ENCODE results near the gene SCP2D1. TPM values are rescaled to one million over a fixed set of nuclear protein-coding genes. Genes with fewer than 3 reads are reported as not detected.

Gene SCP2D1
- total and polyA plus RNA-seq, 2 experiments from 2014 or later, result not detected

- 0 out of 2 replicates have a peak, but pooled peaks cover 8% of the 10 kb centered on the region for H3K27me3 ChIP-seq (ENCODE audit: insufficient read depth)
- no peak overlapping the region for H3K27ac ChIP-seq (ENCODE audit: low read depth)
- TF ChIP-seq CTCF (conservative IDR thresholded peaks at IDR 0.05; ENCODE audit: low read depth in 2 of 2) (no peak), CREB1 (CRISPR knock-in tag; IDR thresholded peaks at IDR 0.05; ENCODE audit: low read depth) (no peak), REST (IDR thresholded peaks at IDR 0.05; ENCODE audit: unreplicated experiment) (no peak), JUNB (IDR thresholded peaks at IDR 0.05; ENCODE audit: unreplicated experiment) (no peak), NANOG (IDR thresholded peaks at IDR 0.05; ENCODE audit: borderline replicate concordance) (no peak), ZNF462 (CRISPR knock-in tag; IDR thresholded peaks at IDR 0.05) (no peak), ZNF331 (CRISPR knock-in tag; IDR thresholded peaks at IDR 0.05; ENCODE audit: low read depth) (no peak), ZNF114 (CRISPR knock-in tag; IDR thresholded peaks at IDR 0.05) (no peak), STAT1 (IDR thresholded peaks at IDR 0.05; ENCODE audit: unreplicated experiment) (no peak), EZH2phosphoT487 (IDR thresholded peaks at IDR 0.05; ENCODE audit: unreplicated experiment) (no peak), ETS1 (IDR thresholded peaks at IDR 0.05) (no peak), EZH2 (IDR thresholded peaks at IDR 0.05; ENCODE audit: low read depth, unreplicated experiment) (no peak), POLR2AphosphoS5 (IDR thresholded peaks at IDR 0.05; ENCODE audit: low read depth) (no peak)
- H4K20me1 ChIP-seq (replicated peaks; ENCODE audit: insufficient read depth), result no peaks in the 10 kb centered on the region
- H3K27ac Mint-ChIP-seq, result no peak overlapping the region
- no peaks in the 10 kb centered on the region for H3K79me2 ChIP-seq (replicated peaks; ENCODE audit: insufficient read depth)
- H3K9me3 Mint-ChIP-seq, result peaks cover 22% of the 10 kb centered on the region
- H2AFZ ChIP-seq, result no peak overlapping the region
- H3K36me3 Mint-ChIP-seq (ENCODE audit: low read depth), result no peaks in the 10 kb centered on the region; the same call in 2 of the 3 replicates
- H3K4me1 Mint-ChIP-seq, result no peaks in the 10 kb centered on the region
- no peak overlapping the region for H3K4me2 ChIP-seq
- peaks cover 5% of the 10 kb centered on the region for H3K27me3 Mint-ChIP-seq (ENCODE audit: insufficient read depth, low read depth, poor library complexity)
- H3K36me3 ChIP-seq (ENCODE audit: insufficient read depth), result no peaks in the 10 kb centered on the region
- H3K4me1 ChIP-seq (ENCODE audit: insufficient read depth), result no peaks in the 10 kb centered on the region
- no peaks in the 10 kb centered on the region for H3F3A ChIP-seq (replicated peaks; ENCODE audit: low read depth)
- ATAC-seq (no peak), DNase-seq (ENCODE audit: low spot score) (no peak)
- no peak overlapping the region for H3K4me3 ChIP-seq
- peaks cover 10% of the 10 kb centered on the region; the same call in 1 of the 2 replicates for H3K9me2 ChIP-seq (ENCODE audit: insufficient read depth)
- no peak overlapping the region for H3K4me3 Mint-ChIP-seq
Measured at GRCh38 chr20:18788021-18788420, 25.6 kb upstream of the SCP2D1 start.

Data from GM23338 (cell line).